Measurements from ENCODE around the gene ADCY7.

DNA sequence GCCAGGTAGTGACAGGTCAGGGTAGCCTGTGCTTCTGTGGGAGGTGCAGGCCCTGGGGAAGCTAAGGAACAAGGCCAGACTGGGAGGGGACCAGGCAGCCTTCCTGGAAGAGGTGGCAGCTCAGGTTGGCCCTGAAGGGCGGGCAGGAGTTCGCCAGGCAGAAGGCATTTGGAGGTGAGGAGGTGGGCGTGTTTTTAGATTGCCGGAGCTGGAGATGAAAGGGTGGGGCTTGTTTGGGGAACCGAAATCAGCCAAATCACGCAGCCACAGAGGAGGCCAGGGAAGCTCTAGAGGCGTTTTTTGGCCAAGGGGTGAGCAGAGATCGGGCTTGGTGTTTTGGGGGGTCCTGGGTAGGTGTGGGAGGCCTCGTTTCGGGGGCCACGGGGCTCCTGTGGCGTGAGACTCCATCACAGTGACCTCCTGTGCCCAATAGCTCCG, 7.6 kb downstream of the ADCY7 start:
- TF ChIP-seq, protein P1, sequence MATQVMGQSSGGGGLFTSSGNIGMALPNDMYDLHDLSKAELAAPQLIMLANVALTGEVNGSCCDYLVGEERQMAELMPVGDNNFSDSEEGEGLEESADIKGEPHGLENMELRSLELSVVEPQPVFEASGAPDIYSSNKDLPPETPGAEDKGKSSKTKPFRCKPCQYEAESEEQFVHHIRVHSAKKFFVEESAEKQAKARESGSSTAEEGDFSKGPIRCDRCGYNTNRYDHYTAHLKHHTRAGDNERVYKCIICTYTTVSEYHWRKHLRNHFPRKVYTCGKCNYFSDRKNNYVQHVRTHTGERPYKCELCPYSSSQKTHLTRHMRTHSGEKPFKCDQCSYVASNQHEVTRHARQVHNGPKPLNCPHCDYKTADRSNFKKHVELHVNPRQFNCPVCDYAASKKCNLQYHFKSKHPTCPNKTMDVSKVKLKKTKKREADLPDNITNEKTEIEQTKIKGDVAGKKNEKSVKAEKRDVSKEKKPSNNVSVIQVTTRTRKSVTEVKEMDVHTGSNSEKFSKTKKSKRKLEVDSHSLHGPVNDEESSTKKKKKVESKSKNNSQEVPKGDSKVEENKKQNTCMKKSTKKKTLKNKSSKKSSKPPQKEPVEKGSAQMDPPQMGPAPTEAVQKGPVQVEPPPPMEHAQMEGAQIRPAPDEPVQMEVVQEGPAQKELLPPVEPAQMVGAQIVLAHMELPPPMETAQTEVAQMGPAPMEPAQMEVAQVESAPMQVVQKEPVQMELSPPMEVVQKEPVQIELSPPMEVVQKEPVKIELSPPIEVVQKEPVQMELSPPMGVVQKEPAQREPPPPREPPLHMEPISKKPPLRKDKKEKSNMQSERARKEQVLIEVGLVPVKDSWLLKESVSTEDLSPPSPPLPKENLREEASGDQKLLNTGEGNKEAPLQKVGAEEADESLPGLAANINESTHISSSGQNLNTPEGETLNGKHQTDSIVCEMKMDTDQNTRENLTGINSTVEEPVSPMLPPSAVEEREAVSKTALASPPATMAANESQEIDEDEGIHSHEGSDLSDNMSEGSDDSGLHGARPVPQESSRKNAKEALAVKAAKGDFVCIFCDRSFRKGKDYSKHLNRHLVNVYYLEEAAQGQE (IDR thresholded peaks at IDR 0.05; ENCODE audit: low read depth) = no peak
- TF ChIP-seq EZH2 (IDR thresholded peaks at IDR 0.05) = no peak
- no peak for TF ChIP-seq RAD21 (IDR thresholded peaks at IDR 0.05; ENCODE audit: low read depth)
